HG03135 (cell line): ENCODE measurements around the gene POLA2.
"Not testable (repeated sequence)": the region's sequence is repeated elsewhere in the genome, so short reads cannot be mapped to it uniquely, and the experiment has no call there.

Experiments
- ATAC-seq: cut with Tn5 transposase; IDR thresholded peaks from one replicate; pipeline ENCODE4 v1.9.1; 2021; ENCODE audit warnings: mild to moderate bottlenecking, moderate library complexity; ENCODE audit not compliant: unreplicated experiment

The POLA2 gene

GRCh38 chr11:65261591-65262380, at the start of gene POLA2:
TSS of gene POLA2 (plus strand) at chr11:65261962. CDS start at chr11:65262293, 331 bp downstream.
- peak; percentile 71 for ATAC-seq

- ATAC-seq = no peak
Measured at GRCh38 chr11:65212226-65212801, 49.4 kb upstream of the POLA2 start.

- ATAC-seq = no peak
Measured at GRCh38 chr11:65213322-65214211, 48.2 kb upstream of the POLA2 start.

- ATAC-seq = no peak
Measured at GRCh38 chr11:65214212-65214845, 47.4 kb upstream of the POLA2 start.

- no peak for ATAC-seq
Measured at GRCh38 chr11:65215441-65216076, 46.2 kb upstream of the POLA2 start.

- no peak for ATAC-seq
Measured at GRCh38 chr11:65216830-65217229, 44.9 kb upstream of the POLA2 start.

GRCh38 chr11:65217441-65218423, 44.0 kb upstream of the POLA2 start:
- ATAC-seq = no peak

GRCh38 chr11:65218446-65218845, 43.3 kb upstream of the POLA2 start:
- ATAC-seq = no peak

GRCh38 chr11:65219930-65220213, 41.9 kb upstream of the POLA2 start:
- ATAC-seq = no peak

- no peak for ATAC-seq
Measured at GRCh38 chr11:65221026-65221425, 40.7 kb upstream of the POLA2 start.

GRCh38 chr11:65223011-65223410, 38.8 kb upstream of the POLA2 start:
- ATAC-seq = no peak

- no peak for ATAC-seq
Measured at GRCh38 chr11:65224930-65225278, 36.9 kb upstream of the POLA2 start.

- ATAC-seq = no peak
Measured at GRCh38 chr11:65225279-65226102, 36.3 kb upstream of the POLA2 start.

GRCh38 chr11:65226103-65226442, 35.7 kb upstream of the POLA2 start:
- no peak for ATAC-seq

- ATAC-seq = no peak
Measured at GRCh38 chr11:65227879-65228278, 33.9 kb upstream of the POLA2 start.

GRCh38 chr11:65236194-65237059, 25.3 kb upstream of the POLA2 start:
- ATAC-seq = no peak

GRCh38 chr11:65238302-65238701, 23.5 kb upstream of the POLA2 start:
- not testable (repeated sequence) for ATAC-seq

- ATAC-seq = no peak
Measured at GRCh38 chr11:65241134-65241533, 20.6 kb upstream of the POLA2 start.
